Keratinocyte (primary cell): ENCODE measurements around the gene KCNJ12.

ENCODE experiments used
- CTCF ChIP-seq, 3 experiments: IDR thresholded peaks in 1 of 3; conservative IDR thresholded peaks in 1 of 3; optimal IDR thresholded peaks in 1 of 3; 2 replicates in 2 of 3; 3 replicates in 1 of 3; pipeline versions ENCODE3 to v1.5.1; 2011; ENCODE audit warnings: low read length in 3 of 3, mild to moderate bottlenecking in 3 of 3, moderate library complexity in 2 of 3, control low read depth in 1 of 3, inconsistent platforms in 1 of 3; ENCODE audit not compliant: insufficient read depth in 2 of 3; ENCODE audit errors: extremely low read depth in 1 of 3
- EZH2 ChIP-seq: IDR thresholded peaks from one replicate; pipeline ENCODE4 v1.6.1; 2012; ENCODE audit warnings: inconsistent platforms, mild to moderate bottlenecking, low read length, moderate library complexity

- no peak for TF ChIP-seq CTCF (optimal IDR thresholded peaks at IDR 0.05 in 1 of 3, IDR thresholded peaks at IDR 0.05 in 1 of 3, conservative IDR thresholded peaks at IDR 0.05 in 1 of 3; ENCODE audit: extremely low read depth in 1 of 3, insufficient read depth in 2 of 3, low read length in 3 of 3)
- no peak for TF ChIP-seq EZH2
Measured at GRCh38 chr17:21389394-21389793, 13.2 kb downstream of the KCNJ12 start.
